Chondrocyte (in vitro differentiated cells): ENCODE results near the gene TRAPPC6A. TPM values are rescaled to one million over a fixed set of nuclear protein-coding genes. Genes with fewer than 3 reads are reported as not detected.
A peak's percentile ranks its signal among the peaks of the same experiment; 100 is the strongest.

Source experiments
- DNase-seq: peaks from one replicate; pipeline ENCODE4 v3.0.0; 2021; ENCODE audit warnings: mixed read lengths, low spot score
- H3K27ac Mint-ChIP-seq: one replicate; pipeline ENCODE4 v1.8.0; 2021; ENCODE audit warnings: mild to moderate bottlenecking, moderate library complexity, mixed read lengths; ENCODE audit not compliant: unreplicated experiment
- H3K27me3 Mint-ChIP-seq: 2 replicates; pipeline ENCODE4 v1.8.0; 2021; ENCODE audit warnings: low read depth, mixed read lengths
- H3K36me3 Mint-ChIP-seq: 2 replicates; pipeline ENCODE4 v1.8.0; 2021; ENCODE audit warnings: low read depth, mixed read lengths
- H3K4me1 Mint-ChIP-seq: 2 replicates; pipeline ENCODE4 v1.8.0; 2021; ENCODE audit warnings: low read depth, mild to moderate bottlenecking, mixed read lengths
- H3K4me3 Mint-ChIP-seq: one replicate; pipeline ENCODE4 v1.8.0; 2021; ENCODE audit warnings: mild to moderate bottlenecking, moderate library complexity, mixed read lengths; ENCODE audit not compliant: unreplicated experiment
- H3K9me3 Mint-ChIP-seq: 2 replicates; pipeline ENCODE4 v1.8.0; 2021; ENCODE audit warnings: low read depth, mixed read lengths
- total RNA-seq: library from RNA; stranded (reverse); gene quantifications from 3 replicates; pipeline ENCODE4 v1.2.1, GENCODE V29; 2021
- TF ChIP-seq, protein P1 (sequence below): fragments of 200-600 bp; sonication (generic); IDR thresholded peaks from 2 replicates; pipeline ENCODE4 v1.5.0; 2021; ENCODE audit warnings: antibody characterized with exemption, mild to moderate bottlenecking, moderate library complexity

TRAPPC6A gene
- total RNA-seq, 1 donor from 2014 or later, result 12.7 TPM

DNA sequence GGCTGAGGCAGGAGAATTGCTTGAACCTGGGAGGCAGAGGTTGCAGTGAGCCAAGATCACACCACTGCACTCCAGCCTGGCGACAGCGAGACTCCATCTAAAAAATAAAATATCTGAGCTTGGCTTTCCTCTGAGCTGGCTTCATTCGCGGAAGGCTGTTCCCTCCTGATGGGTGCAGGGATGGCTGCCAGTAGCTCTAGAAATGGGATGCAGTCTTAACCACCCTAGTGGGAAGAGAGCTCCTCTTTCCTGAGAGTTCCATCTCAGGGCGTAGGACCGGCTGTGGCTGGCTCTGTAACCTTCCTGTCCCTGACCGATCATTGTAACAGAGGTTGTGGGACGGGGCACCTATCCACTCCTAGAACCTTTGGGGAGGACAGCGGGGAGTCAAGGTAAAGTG is 52.7 kb downstream of the TRAPPC6A start:
- Mint-ChIP-seq H3K36me3 (no peaks in the 10 kb centered on the region), H3K27ac (no peak overlapping the region), H3K4me1 (peaks cover 6% of the 10 kb centered on the region), H3K27me3 (no peaks in the 10 kb centered on the region), H3K4me3 (no peak overlapping the region), H3K9me3 (no peaks in the 10 kb centered on the region)
- TF ChIP-seq, protein P1, sequence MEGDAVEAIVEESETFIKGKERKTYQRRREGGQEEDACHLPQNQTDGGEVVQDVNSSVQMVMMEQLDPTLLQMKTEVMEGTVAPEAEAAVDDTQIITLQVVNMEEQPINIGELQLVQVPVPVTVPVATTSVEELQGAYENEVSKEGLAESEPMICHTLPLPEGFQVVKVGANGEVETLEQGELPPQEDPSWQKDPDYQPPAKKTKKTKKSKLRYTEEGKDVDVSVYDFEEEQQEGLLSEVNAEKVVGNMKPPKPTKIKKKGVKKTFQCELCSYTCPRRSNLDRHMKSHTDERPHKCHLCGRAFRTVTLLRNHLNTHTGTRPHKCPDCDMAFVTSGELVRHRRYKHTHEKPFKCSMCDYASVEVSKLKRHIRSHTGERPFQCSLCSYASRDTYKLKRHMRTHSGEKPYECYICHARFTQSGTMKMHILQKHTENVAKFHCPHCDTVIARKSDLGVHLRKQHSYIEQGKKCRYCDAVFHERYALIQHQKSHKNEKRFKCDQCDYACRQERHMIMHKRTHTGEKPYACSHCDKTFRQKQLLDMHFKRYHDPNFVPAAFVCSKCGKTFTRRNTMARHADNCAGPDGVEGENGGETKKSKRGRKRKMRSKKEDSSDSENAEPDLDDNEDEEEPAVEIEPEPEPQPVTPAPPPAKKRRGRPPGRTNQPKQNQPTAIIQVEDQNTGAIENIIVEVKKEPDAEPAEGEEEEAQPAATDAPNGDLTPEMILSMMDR, result no peak
- DNase-seq, result no peak

DNA sequence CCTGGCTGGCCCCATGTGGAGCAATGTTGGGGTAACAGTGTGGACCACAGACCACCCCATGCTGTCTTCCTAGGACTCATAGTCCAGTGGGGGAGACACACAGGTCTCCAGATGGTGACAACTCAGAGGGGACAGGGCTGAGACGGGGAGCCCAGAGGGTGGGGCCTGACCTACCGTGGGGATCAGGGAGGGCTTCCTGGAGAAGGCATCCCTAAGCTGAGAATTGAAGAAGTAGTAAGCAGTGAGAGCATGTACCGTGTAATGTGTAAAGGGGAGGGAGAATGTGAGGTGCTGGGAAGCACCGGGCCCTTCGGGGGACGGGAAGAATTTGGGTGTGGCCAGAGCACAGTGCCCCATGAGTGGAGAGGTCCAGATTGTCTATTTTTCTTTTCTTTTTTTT is 54.0 kb downstream of the TRAPPC6A start:
- TF ChIP-seq, protein P1, result no peak
- H3K27me3 Mint-ChIP-seq, result no peaks in the 10 kb centered on the region
- H3K9me3 Mint-ChIP-seq, result no peaks in the 10 kb centered on the region
- peaks cover 3% of the 10 kb centered on the region for H3K4me1 Mint-ChIP-seq
- no peak overlapping the region for H3K4me3 Mint-ChIP-seq
- no peak for DNase-seq
- peak overlapping the region; percentile 17 for H3K27ac Mint-ChIP-seq
- no peaks in the 10 kb centered on the region for H3K36me3 Mint-ChIP-seq

DNA sequence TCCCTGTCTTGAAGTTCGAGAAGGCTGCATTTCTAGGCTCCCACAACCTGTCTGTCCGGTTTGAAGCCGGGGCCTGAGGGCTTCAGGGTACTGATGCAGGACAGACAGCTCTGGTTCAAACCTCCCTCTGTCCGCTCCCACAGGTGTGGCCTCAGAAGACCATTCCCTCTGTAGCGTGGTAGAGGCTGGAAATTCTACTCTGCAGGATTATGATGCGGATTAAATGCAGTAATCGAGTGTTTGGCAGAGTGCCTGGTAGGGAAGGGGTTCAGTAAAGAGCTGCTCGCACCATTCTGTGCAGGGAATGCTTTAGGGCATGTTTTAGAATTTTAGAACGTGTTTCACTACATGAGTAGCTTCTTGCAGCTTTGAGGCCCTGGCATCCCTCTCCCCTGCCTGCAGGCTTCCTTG is 54.6 kb downstream of the TRAPPC6A start:
- Mint-ChIP-seq H3K27me3 (no peaks in the 10 kb centered on the region), H3K4me1 (peaks cover 7% of the 10 kb centered on the region), H3K4me3 (no peak overlapping the region), H3K9me3 (no peaks in the 10 kb centered on the region), H3K36me3 (no peaks in the 10 kb centered on the region), H3K27ac (no peak overlapping the region)
- TF ChIP-seq, protein P1, result no peak
- no peak for DNase-seq

DNA sequence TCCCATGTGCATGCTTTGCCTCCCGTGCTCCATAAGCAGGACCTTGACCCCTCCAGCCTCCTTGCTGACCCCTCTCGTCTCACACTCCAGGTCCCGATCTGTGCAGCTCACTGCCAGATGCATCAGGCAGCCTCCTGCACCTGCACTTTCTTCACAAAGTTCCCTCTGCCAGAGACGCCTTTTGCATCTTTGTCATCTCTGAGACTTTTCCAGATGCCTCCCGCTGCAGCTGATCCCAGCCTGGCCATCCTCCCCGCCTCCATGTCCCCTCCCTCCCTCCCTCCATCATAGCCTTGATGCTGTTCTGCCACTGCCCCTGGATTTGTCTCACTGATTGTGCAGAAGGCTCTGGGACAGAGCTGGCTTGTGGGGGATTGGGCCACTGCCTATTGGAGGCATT is 55.2 kb downstream of the TRAPPC6A start:
- Mint-ChIP-seq H3K9me3 (no peaks in the 10 kb centered on the region), H3K36me3 (no peaks in the 10 kb centered on the region), H3K4me3 (no peak overlapping the region), H3K27me3 (no peaks in the 10 kb centered on the region), H3K4me1 (peaks cover 7% of the 10 kb centered on the region), H3K27ac (no peak overlapping the region)
- TF ChIP-seq, protein P1, result no peak
- no peak for DNase-seq

DNA sequence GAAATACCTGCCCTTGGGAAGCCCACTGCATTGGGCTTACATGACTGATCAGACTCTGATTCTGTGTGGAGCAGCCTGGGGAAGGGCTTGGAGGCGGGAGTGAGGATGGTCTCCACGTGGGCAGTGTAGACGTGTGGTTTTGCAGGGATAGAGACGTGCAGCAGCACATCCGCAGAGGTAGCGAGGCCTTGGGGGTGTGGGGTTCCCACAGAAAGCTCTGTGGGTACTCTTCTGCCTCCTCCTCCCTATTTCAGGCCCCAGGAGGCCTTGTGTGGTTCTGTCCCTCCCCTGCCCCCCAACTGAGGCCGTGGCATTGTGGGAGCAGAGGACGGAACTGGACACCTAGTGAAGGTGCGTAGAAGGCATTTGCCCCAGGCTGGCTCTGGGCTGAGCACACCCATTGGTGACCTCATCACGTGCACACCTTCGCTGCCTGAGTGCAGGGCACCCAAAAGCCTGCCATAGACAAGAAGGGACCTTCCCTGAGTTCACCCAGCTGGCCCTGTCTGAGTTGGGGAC is 56.2 kb downstream of the TRAPPC6A start:
- no peaks in the 10 kb centered on the region for H3K27me3 Mint-ChIP-seq
- H3K4me3 Mint-ChIP-seq, result no peak overlapping the region
- H3K27ac Mint-ChIP-seq, result no peak overlapping the region
- no peaks in the 10 kb centered on the region for H3K36me3 Mint-ChIP-seq
- TF ChIP-seq, protein P1, result no peak
- peaks cover 11% of the 10 kb centered on the region for H3K4me1 Mint-ChIP-seq
- DNase-seq, result no peak
- no peaks in the 10 kb centered on the region for H3K9me3 Mint-ChIP-seq
